Measurements from ENCODE around the gene BAZ2A.
"Not testable (repeated sequence)": the region's sequence is repeated elsewhere in the genome, so short reads cannot be mapped to it uniquely, and the experiment has no call there.

BAZ2A gene

DNA sequence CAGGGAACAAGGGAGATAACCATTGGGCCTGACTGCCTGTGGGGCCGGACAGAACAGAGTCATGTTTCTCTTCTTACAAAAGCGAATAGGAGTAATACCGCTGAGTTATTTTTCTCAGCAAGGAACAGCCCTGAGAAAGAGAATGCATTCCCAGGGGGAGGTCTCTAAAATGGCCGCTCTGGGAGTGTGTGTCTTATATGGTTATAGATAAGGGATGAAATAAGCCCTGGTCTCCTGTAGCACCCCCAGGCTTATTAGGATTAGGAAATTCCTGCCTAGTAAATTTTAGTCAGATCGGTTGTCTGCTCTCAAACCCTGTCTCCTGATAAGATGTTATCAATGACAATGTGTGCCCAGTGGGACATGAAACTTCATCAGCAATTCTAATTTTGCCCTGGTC lies 23.7 kb upstream of the BAZ2A start:
- not testable (repeated sequence) for H3K9ac ChIP-seq (ENCODE audit: low read length); H3K4me1 ChIP-seq (ENCODE audit: control insufficient read depth, insufficient read depth, low read length); H3K4me3 ChIP-seq (ENCODE audit: low read length); DNase-seq (ENCODE audit: low read depth); H3K36me3 ChIP-seq (ENCODE audit: control insufficient read depth, insufficient read depth, low read length, severe bottlenecking); H3K27me3 ChIP-seq (replicated peaks; ENCODE audit: control insufficient read depth, insufficient read depth, low read length); H3K9me3 ChIP-seq (ENCODE audit: control insufficient read depth, low read length)

- DNase-seq (ENCODE audit: low read depth); H3K9ac ChIP-seq (ENCODE audit: low read length); H3K9me3 ChIP-seq (ENCODE audit: control insufficient read depth, low read length); H3K27me3 ChIP-seq (replicated peaks; ENCODE audit: control insufficient read depth, insufficient read depth, low read length); H3K4me3 ChIP-seq (ENCODE audit: low read length): not testable (repeated sequence)
- Histone ChIP-seq H3K36me3 (ENCODE audit: control insufficient read depth, insufficient read depth, low read length, severe bottlenecking) (peaks cover 18% of the 10 kb centered on the region), H3K4me1 (ENCODE audit: control insufficient read depth, insufficient read depth, low read length) (peaks cover 17% of the 10 kb centered on the region)
Measured at GRCh38 chr12:56648023-56648422, 17.9 kb upstream of the BAZ2A start.

DNA sequence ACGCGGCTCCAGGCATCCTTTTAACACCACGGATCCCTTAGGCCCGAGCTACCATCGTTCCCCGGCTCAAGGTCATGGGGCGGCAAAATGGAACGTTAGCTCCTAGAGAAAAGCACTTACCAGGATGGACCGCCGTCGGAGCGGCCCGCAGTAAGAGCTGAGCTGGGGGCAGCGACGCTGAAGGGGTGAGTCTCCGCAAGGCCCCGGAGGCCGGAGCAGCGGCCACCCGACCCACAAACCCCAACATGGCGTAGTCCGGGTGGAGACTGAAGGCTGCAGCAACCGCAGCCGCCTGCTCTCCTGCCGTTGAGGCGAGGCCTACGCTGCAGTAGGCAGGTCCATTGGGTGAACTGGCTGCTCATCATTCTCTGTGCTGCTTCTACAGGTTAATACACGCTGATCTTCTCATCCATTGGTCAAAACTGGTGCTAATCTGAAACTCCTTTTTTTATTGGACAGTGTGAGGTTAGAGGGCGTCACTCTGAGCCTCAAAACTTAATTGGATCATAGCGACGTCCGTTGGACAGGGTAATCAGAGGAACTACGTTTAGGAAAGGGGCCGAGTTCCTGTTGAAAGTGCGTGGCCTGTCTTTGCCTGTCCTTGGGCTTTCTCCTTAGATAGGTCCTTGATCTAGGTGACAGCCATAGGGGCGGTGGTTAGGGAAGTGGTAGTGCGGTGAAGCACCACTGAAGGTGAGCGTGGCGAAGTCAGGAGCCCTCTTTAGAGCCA lies 15.8 kb upstream of the BAZ2A start, which contains the start of gene ATP5F1B:
Gene ATP5F1B, minus strand, starts transcription at position 268 of the 730 bp plus-strand sequence. Its CDS starts 21 bp downstream, at position 247.
- H3K9ac ChIP-seq (ENCODE audit: low read length), result peak within 1 kb of the TSS; percentile 100
- H3K9me3 ChIP-seq (ENCODE audit: control insufficient read depth, low read length), result no peaks in the 10 kb centered on the region
- H3K4me1 ChIP-seq (ENCODE audit: control insufficient read depth, insufficient read depth, low read length), result peaks cover 26% of the 10 kb centered on the region
- no peaks in the 10 kb centered on the region for H3K27me3 ChIP-seq (replicated peaks; ENCODE audit: control insufficient read depth, insufficient read depth, low read length)
- H3K36me3 ChIP-seq (ENCODE audit: control insufficient read depth, insufficient read depth, low read length, severe bottlenecking), result peaks cover 39% of the 10 kb centered on the region
- peak within 1 kb of the TSS; percentile 100 for H3K4me3 ChIP-seq (ENCODE audit: low read length)
- DNase-seq (ENCODE audit: low read depth), result peak; percentile 99

GRCh38 chr12:56645201-56645716 lies 15.1 kb upstream of the BAZ2A start:
- H3K36me3 ChIP-seq (ENCODE audit: control insufficient read depth, insufficient read depth, low read length, severe bottlenecking), result peaks cover 45% of the 10 kb centered on the region
- DNase-seq (ENCODE audit: low read depth), result peak; percentile 61
- peaks cover 26% of the 10 kb centered on the region for H3K4me1 ChIP-seq (ENCODE audit: control insufficient read depth, insufficient read depth, low read length)
- no peaks in the 10 kb centered on the region for H3K27me3 ChIP-seq (replicated peaks; ENCODE audit: control insufficient read depth, insufficient read depth, low read length)
- H3K4me3 ChIP-seq (ENCODE audit: low read length), result peak overlapping the region; percentile 100
- peak overlapping the region; percentile 100 for H3K9ac ChIP-seq (ENCODE audit: low read length)
- no peaks in the 10 kb centered on the region for H3K9me3 ChIP-seq (ENCODE audit: control insufficient read depth, low read length)

- Histone ChIP-seq H3K4me1 (ENCODE audit: control insufficient read depth, insufficient read depth, low read length) (peaks cover 26% of the 10 kb centered on the region), H3K27me3 (replicated peaks; ENCODE audit: control insufficient read depth, insufficient read depth, low read length) (no peaks in the 10 kb centered on the region), H3K4me3 (ENCODE audit: low read length) (peak overlapping the region; percentile 100), H3K36me3 (ENCODE audit: control insufficient read depth, insufficient read depth, low read length, severe bottlenecking) (peaks cover 51% of the 10 kb centered on the region), H3K9ac (ENCODE audit: low read length) (peak overlapping the region; percentile 100), H3K9me3 (ENCODE audit: control insufficient read depth, low read length) (no peaks in the 10 kb centered on the region)
- DNase-seq (ENCODE audit: low read depth), result peak; percentile 42
Measured at GRCh38 chr12:56644654-56645053, 14.5 kb upstream of the BAZ2A start.

DNA sequence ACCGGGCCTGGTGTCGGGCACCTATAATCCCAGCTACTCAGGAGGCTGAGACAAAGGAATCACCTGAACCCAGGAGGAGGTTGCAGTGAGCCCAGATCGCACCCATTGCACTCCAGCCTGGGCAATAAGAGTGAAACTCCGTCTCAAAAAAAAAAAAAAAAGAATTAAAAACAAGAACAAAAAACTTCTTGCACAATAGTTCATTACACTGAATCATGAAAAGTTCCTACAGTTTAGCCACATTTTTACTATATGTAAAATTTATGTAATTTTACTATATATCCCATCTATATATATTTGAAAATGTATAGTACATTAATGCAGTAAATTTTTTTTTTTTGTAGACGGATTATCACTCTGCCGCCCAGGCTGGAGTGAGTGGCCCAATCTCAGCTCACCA lies 11.1 kb upstream of the BAZ2A start:
- DNase-seq (ENCODE audit: low read depth), result no peak
- peaks cover 38% of the 10 kb centered on the region for H3K4me1 ChIP-seq (ENCODE audit: control insufficient read depth, insufficient read depth, low read length)
- H3K36me3 ChIP-seq (ENCODE audit: control insufficient read depth, insufficient read depth, low read length, severe bottlenecking), result peaks cover 77% of the 10 kb centered on the region
- no peak overlapping the region for H3K4me3 ChIP-seq (ENCODE audit: low read length)
- H3K27me3 ChIP-seq (replicated peaks; ENCODE audit: control insufficient read depth, insufficient read depth, low read length), result no peaks in the 10 kb centered on the region
- H3K9me3 ChIP-seq (ENCODE audit: control insufficient read depth, low read length), result no peaks in the 10 kb centered on the region
- H3K9ac ChIP-seq (ENCODE audit: low read length), result no peak overlapping the region

- H3K36me3 ChIP-seq (ENCODE audit: control insufficient read depth, insufficient read depth, low read length, severe bottlenecking), result peaks cover 56% of the 10 kb centered on the region
Measured at GRCh38 chr12:56637621-56638020, 7.5 kb upstream of the BAZ2A start.

DNA sequence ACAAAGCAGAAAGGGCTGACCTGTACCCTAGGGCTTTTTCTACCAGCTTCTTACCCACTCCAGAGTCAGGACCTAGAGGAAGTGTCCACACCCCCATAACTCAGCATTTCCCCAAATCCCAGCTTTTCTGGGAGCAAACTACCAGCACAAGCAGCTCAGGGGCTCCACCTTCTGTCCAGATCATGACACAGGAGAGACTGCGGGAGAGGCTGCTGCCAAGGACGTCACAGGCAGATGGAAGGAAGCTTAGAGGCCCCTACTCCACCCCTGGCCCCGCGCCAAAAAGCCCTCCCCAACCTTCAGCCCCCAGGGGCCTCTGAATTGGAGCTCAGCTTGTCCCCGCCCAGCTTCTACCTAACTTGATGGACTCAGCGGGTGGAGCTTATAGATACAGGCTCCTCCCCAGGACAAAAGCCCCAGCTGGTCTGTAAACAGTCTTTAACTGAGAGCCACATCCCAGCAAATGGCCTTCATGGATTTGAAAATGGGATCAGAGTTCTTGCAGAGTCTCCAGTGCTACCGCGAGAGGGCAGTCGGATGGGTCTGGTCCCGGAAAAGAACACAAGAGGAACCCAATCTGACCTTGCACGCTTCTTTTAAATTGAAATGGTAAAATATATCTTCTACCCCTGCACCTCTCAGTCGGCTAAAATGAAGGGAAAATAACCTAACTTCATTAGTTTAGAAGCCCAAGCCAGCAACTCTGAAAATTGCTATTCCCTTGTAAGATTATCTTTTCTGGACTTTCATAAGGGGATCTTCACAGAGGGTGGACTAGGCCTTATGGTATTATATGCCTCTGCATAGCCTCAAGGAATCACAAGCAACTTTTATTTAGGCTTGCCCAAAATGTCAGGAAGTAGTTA lies 6.8 kb upstream of the BAZ2A start:
- peaks cover 37% of the 10 kb centered on the region for H3K4me1 ChIP-seq (ENCODE audit: control insufficient read depth, insufficient read depth, low read length)
- peak; percentile 100 for DNase-seq (ENCODE audit: low read depth)
- peaks cover 48% of the 10 kb centered on the region for H3K36me3 ChIP-seq (ENCODE audit: control insufficient read depth, insufficient read depth, low read length, severe bottlenecking)
- H3K9me3 ChIP-seq (ENCODE audit: control insufficient read depth, low read length), result no peaks in the 10 kb centered on the region
- H3K4me3 ChIP-seq (ENCODE audit: low read length), result peak overlapping the region; percentile 99
- peak overlapping the region; percentile 96 for H3K9ac ChIP-seq (ENCODE audit: low read length)
- no peaks in the 10 kb centered on the region for H3K27me3 ChIP-seq (replicated peaks; ENCODE audit: control insufficient read depth, insufficient read depth, low read length)

More at GRCh38 chr12:56637621-56638020, 7.5 kb upstream of the BAZ2A start:
- Histone ChIP-seq H3K9me3 (ENCODE audit: control insufficient read depth, low read length) (no peaks in the 10 kb centered on the region), H3K4me1 (ENCODE audit: control insufficient read depth, insufficient read depth, low read length) (peaks cover 35% of the 10 kb centered on the region), H3K4me3 (ENCODE audit: low read length) (no peak overlapping the region), H3K27me3 (replicated peaks; ENCODE audit: control insufficient read depth, insufficient read depth, low read length) (no peaks in the 10 kb centered on the region), H3K9ac (ENCODE audit: low read length) (peak overlapping the region; percentile 83)
- DNase-seq (ENCODE audit: low read depth), result no peak

- H3K9me3 ChIP-seq (ENCODE audit: control insufficient read depth, low read length), result no peaks in the 10 kb centered on the region
- H3K4me3 ChIP-seq (ENCODE audit: low read length), result peak overlapping the region; percentile 99
- peak; percentile 95 for DNase-seq (ENCODE audit: low read depth)
- peaks cover 40% of the 10 kb centered on the region for H3K36me3 ChIP-seq (ENCODE audit: control insufficient read depth, insufficient read depth, low read length, severe bottlenecking)
- H3K9ac ChIP-seq (ENCODE audit: low read length), result peak overlapping the region; percentile 96
- peaks cover 43% of the 10 kb centered on the region for H3K4me1 ChIP-seq (ENCODE audit: control insufficient read depth, insufficient read depth, low read length)
- no peaks in the 10 kb centered on the region for H3K27me3 ChIP-seq (replicated peaks; ENCODE audit: control insufficient read depth, insufficient read depth, low read length)
Measured at GRCh38 chr12:56635806-56636674, 5.9 kb upstream of the BAZ2A start.

- Histone ChIP-seq H3K27me3 (replicated peaks; ENCODE audit: control insufficient read depth, insufficient read depth, low read length) (no peaks in the 10 kb centered on the region), H3K9ac (ENCODE audit: low read length) (peak overlapping the region; percentile 96), H3K4me1 (ENCODE audit: control insufficient read depth, insufficient read depth, low read length) (peaks cover 52% of the 10 kb centered on the region), H3K36me3 (ENCODE audit: control insufficient read depth, insufficient read depth, low read length, severe bottlenecking) (peaks cover 30% of the 10 kb centered on the region), H3K4me3 (ENCODE audit: low read length) (peak overlapping the region; percentile 99), H3K9me3 (ENCODE audit: control insufficient read depth, low read length) (no peaks in the 10 kb centered on the region)
- DNase-seq (ENCODE audit: low read depth), result peak; percentile 79
Measured at GRCh38 chr12:56634837-56635791, 5.0 kb upstream of the BAZ2A start.

Data from adipocyte (in vitro differentiated cells).